HG03378 (cell line): ENCODE data around the gene PDX1.
"Not testable (repeated sequence)": the region's sequence is repeated elsewhere in the genome, so short reads cannot be mapped to it uniquely, and the experiment has no call there.

Source experiments
- ATAC-seq: cut with Tn5 transposase; IDR thresholded peaks from one replicate; pipeline ENCODE4 v1.9.1; 2021; ENCODE audit warnings: mild to moderate bottlenecking, moderate library complexity; ENCODE audit not compliant: unreplicated experiment

Gene PDX1

DNA sequence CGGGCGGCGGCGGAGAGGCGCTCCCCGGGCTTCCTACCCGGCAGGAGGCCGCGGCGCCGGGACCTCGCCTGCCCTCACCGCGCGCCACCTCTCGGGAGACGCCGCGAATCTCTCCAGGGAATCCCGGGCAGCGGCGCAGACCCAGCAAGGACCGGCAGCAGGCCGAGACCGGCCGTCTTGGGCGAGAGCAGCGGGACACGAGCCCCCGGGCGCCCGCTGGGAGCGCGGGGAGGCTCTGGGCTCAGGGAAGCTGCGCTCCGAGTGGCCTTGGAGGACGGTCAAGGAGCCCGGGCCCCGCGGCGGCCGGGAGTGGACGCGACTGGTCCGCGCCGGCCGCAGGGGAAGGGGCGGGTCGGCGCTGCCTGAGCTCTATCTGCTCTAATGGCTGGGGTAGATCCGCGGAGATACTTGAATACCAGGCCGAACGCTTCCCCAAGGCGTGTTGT lies 34.6 kb downstream of the PDX1 start:
- ATAC-seq = no peak

DNA sequence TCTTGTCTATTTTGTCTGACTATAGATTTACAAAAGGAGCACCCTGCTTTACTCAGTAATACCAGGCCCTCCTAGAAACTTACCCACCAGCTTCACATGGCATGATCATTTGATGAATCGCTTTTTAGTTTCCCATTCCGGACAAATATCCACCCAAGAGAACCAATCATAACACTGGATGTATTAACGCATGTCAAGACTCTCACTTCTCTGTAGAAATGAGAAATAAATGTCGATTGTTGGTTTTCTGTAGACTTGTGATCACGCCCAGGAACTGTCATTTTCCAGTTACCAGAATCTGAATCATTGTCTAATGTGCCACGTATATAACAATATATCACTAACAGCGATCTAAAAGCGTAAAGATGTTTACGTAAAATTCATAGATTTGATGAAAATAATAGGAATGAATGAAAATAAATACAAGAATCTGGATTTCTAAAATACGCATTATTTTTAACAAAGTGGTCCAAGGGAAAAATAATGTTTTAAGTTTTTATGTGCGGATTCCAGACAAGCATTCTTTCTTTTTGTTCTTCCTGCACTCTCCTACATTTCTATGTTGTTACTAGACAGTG lies 35.3 kb downstream of the PDX1 start:
- no peak for ATAC-seq

DNA sequence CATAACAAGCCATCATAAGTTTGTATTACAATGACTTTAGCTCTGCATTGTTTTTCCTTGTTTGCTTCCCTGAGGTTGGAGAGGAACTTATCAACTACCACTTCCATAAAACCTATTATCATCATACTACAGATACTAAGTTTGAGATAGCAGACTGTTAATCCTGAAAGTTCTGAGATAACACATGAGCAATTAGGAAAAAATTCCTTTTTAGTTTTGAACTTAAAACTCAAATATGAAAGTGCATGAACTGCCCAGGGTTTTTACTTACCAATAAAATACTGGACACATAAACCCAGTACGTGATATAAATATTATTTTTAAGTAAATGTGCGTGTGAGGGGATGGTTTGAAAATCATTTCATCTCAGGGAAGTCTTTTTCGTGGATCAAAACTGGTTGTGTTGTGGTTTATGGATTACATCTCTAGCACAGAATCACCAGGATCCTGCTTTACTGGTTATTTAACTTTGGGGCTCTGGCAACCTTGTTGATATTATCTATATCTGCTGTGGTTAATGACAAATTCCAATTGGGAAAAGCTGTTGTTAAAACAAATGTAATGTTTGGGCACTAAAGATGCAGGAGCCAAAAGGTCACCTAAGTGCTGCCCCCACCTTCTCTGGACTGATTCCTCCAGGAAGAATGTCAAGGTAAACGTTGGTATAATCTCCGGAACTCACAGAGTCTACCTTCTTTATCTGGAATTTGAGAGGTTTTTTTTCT lies 36.9 kb downstream of the PDX1 start:
- no peak for ATAC-seq

DNA sequence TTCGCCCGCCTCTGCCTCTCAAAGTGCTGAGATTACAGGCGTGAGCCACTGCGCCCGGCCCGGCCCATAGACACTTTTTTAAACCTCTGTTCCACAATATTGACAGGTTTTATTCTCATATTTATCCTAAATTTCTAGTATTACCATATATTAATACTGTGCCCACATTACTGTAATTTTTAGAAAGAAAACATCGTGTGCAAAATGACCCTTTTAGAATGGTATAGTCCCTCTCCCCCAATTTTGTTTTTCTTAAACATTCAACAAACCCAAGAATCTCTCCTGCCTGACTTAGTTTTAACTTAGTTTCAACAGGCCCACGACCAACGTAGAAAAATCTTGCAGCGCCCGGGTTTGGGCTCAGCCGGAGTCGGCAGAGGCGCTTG lies 40.2 kb downstream of the PDX1 start:
- ATAC-seq = no peak

DNA sequence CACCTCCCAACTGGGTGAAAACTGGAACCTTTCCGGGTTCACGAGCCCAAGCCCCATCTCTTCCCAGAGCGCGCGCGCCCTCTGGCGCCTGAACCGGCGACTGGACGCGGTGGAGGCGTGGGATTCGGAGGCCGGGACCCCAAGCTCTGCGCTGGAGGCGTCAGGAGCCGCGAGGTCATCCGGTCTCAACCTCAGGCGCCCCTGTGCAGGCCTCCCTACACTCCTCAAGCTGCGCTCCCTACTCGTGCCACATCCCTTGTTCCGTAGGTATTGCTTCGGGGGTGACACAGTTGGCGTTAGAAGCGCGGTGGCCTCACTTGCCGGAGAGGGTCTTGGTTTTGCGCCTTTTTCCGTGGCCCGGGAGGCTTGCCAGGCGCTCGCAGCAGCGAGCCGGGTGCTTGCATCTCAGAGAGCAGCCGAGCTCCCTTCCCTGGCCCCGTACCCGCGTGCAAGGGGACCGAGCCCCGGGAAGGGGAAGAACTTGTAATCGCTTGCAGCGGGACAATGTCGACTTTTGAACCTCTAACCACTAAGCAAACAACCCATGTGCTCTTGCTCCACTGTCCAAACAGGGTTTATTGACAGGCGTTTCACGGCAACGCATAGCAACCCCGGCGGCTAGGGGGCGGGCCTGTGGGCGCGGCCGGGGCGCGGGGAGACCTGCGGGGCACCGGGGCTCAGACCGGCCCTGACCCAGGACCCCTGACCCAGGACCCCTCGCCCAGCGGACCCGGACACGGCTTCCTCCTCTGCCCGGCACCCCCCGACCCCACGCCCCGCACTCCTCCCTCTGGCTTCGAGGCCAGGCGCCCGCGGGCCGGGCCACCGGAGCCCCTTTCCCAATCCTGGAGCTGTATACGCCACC lies 40.8 kb downstream of the PDX1 start:
- no peak for ATAC-seq

DNA sequence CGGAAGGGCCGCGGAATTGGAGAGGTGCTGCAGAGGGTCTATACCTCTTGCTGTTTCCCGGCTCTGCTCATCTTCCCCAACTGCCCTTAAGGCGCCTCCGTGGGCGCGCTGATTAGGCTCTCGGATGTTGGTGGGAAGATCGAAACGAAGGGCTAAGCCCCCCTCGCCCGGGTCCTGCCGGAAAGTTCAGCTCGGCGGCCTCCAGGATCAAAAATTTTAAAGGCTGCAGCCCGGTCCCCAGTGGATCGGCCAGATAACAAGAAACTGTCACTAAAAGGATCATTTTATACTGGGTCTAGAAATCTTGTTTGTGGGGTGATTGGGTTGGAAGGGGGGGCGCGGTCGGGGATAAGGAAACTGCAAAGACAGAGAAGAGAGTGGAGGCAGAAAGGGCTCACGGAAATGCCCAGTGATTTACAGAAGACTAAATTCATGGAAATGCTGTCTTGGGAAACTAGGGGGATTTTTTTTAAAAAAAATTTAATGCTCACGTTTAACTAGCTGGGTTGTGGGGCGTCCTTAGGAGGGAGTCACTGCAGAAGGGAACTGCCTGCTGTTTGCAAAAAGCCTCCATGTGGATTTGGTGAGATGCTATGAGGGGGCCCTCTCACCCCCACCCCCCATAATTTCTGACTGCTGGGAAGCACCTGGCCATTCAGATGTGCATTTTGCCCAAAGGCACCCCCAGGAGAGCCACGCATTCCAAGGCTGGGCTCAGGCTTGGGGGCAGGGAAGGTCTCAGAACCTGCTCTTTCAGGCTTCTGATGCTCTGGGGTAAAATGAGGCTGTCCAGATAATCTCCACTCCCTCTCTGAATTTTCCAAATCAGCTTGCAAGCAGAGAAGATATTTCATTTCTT lies 41.7 kb downstream of the PDX1 start:
- no peak for ATAC-seq

DNA sequence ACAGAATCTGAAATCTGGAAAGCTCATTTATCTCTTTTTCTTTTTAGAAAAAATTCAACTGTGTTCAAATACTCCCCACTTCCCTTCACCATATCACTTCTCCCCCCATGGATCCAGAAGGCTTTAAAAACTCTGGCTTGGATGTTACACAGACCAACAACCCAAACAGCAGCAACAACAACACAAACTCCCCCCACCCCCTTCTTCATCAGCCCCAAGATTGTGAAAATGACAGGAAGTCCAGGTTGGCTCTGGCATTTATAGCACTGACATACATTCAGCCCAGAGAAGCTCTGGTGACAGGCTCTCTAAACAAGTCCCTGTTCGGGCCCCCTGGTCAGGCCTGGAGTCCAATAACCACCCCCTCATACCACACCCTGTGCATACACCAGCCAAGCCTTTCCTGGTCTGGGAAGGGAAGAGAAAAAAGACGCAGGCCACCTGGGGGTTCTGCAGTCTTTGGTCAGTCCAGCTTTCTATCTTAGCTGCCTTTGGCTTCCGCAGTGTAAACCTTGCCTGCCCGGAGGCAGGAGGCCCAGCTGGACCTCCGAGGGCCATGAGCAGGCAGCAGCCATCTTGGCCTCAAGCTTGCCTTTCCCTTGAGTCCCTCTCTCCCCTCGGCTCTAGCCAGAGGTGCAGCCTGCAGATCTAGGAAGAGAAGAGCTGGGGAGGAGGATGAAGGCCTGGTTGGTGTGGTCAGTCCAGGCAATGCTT lies 42.5 kb downstream of the PDX1 start:
- no peak for ATAC-seq

DNA sequence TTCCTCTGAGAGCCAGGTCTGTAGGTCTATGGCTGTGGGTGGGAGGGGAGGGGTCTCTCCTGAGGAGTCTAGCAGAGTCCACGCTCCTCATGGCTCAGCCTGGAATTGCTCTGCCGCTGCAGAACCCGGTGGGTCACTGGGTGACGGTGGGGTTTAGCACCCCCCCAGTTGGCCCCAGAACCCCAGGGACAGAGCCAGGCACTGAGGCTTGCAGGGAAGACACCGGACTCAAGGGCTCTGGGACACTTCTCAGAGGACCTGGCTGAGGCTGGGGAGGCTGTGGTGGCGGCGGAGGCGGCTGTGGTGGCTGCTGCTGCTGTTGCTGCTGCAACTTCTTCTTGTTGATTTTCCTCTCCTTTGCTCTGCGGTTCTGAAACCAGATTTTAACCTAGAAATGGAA lies 43.2 kb downstream of the PDX1 start:
- no peak for ATAC-seq

DNA sequence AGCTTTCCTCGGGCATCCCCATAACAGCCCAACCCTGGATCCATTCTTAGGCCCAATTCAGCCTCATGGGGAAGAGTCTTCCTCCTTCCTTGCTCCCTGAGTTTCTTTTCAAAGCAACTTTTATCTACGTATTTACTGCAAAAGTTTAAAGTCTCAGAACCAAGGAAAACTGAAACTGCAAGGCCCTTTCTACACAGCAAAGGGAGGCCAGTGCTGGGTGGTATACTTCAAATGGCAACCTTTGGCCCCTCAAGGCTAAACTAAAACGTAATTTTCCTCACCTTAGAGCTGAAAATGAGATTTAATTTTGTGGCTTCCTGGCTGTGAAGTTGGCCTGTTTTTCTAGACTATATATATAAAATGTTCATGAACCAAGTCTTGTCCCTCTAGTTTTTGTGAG lies 43.7 kb downstream of the PDX1 start:
- ATAC-seq = no peak

DNA sequence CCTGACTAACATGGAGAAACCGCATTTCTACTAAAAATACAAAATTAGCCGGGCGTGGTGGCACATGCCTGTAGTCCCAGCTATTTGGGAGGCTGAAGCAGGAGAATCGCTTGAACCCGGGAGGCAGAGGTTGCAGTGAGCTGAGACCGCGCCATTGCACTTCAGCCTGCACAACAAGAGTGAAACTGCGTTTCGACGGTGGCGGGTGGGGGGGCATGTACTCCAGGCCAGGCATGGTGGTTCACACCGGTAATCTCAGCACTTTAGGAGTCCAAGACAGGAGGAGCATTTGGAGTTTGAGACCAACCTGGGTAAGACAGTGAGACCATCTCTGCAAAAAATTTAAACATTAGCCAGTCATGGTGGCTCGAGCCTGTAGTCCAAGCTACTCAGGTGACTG lies 44.4 kb downstream of the PDX1 start:
- ATAC-seq = not testable (repeated sequence)

DNA sequence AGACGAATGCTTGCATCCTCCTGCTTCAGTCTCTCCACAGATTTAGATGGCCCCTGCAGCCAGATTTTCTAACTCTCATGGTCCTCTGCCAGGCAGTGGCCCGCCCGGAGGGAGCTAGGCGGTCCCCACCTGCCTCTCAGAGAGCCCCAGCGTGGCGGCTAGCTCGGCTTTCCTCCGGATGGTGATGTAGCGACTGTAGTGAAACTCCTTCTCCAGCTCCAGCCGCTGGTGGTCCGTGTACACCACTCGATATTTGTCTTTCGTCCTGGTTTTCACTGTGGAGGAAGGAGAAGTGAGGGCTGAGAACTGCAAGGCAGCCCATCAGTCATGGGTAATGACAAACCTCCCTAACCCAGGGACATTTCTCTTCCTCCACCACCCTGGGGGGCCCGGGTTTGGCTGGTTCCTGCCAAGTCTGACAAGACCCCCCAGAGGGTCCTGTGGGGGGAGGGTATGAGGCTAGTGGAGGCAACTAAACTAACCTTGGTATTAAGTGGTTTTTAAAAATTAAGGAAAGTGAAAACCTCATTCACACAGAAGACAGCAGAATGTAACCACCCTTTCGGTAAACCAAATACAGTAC lies 45.0 kb downstream of the PDX1 start:
- no peak for ATAC-seq

DNA sequence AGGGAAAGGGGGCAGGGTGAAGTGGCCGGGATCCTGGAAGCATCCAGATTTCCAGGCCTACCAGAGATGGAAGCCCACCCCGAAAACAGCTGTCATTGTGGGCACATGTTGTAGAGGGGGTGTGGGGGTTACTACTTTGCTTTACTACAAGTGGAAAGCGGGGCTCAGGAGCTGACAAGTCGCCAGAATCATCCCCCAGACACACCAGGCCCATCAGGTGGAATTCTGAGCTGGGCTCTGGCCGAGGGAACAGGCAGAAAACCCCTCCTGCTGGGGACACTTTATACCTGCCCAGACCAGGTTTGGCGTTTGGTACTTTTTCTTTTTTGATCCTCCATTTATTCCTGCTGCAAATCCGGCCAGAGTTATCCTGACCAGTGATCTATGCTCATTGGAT lies 45.5 kb downstream of the PDX1 start:
- ATAC-seq = no peak

DNA sequence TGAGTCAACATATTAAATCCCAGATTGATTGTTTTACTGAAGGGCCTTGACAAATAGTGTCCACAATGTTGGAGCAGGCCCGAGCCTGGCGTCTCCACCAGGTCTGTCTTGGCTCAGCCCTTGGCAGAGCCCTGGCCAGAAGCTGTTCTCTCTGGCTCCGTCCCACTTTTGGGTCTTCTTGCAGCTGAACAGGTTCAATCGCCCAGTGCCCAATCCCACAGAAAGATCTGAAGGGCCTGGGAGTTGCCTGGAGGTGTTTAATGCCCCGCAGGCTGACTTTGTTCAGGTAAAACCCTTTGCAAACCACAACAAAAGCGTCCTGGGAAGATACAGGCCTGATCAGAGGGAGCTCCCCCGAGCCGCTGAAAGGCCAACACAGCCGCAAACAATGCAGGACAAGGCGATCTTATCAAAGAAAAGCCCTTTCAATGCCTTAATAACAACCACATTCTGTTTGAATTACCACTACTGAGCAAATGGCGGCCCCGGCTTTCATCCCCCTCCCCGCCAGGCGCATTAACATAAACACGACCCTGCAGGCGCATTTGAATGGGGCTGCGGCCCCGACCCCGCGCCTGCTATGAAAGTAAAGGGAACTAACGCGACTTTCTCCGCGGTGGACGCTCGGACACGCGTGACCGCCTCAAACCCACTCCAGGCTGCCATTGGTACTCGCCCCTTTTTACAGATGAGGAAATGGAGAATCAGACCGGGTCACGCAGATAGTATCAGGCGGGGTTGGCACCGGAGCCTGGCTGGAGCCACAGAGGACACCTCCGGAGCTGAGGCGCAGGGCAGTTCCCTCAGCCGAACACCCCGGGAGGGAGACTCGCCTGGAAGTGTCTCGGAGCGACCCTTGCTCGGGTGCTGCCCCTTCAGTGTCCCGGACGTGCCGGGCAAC lies 46.2 kb downstream of the PDX1 start:
- no peak for ATAC-seq

DNA sequence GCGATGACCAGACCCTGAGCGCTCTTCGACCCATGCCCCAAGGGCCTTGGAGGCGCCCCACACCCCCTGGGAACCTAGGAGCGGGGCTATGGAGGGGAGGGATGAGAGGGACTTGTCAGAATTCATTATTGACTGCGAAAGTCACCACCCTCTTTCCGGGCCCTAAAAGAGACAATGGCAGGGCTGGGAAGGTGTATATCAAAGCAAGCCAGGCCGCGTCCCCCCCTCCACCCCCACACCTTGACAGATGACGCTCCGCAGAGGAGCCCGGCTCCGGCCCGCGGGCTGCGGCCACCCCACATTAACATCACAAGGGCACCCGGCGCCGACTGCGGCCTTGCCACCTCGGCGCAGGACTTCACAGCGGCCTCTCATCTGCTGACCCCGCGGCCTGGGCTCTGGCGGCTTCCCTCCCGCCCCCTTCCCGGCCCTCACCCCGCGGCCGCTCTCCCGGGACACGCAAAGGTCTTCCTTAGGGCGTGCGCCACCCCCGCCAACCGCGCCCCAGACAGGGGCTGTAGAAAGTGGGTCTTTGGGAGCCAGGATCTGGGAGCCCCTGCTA lies 46.9 kb downstream of the PDX1 start:
- ATAC-seq = no peak

DNA sequence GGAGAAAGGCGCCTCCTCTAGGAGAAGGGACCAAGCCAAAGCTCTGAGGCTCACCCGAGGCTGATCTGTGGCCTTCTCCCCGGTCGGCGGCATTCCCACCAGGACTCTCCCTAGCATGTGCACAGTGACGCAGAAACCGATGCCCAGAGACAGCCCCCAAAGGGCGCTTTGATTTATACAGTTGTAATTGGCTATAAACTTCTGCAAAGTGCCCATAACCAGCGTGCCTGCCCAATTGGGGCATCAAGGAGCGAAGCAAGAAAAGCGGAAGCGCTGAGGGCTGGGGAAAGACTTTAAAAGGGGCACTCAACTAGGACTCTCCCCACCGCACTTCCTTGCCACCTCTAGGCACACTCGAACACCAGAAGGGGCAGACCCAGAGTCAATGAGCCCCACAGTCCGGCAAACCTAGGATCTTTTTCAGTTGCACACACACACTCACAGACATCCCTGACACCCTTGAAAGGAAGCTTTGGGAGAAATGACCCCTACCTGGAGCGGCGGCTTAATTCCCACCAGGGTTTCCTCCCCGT lies 47.5 kb downstream of the PDX1 start:
- ATAC-seq = no peak

DNA sequence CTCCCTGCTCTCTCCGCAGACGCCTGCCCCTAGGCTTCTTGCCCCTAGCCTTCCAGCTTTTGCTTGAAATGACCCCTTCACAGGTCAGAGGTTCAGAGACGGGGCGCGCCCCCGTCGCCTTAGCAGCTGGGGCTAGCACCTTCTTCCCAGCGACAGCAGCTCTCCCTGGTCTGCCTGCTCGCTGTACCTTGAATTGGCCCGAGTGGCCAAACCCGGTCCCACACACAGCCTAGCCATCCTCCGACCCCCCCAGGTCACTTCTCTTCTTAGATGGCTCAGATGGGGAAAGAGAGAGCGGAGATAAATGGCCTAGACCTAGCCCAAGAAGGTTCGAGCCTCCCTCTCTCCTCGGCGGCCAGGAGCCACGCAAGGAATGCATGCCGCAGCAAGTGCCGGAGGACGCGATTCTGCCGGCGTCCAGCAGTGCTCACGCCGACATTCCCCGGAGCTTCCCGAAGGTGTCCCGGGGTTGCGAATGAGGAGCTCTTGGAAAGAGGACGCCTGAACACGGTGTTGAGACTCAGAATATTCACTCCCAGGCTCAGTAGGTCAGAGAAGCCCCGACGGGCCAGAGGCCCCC lies 48.0 kb downstream of the PDX1 start:
- ATAC-seq = no peak

DNA sequence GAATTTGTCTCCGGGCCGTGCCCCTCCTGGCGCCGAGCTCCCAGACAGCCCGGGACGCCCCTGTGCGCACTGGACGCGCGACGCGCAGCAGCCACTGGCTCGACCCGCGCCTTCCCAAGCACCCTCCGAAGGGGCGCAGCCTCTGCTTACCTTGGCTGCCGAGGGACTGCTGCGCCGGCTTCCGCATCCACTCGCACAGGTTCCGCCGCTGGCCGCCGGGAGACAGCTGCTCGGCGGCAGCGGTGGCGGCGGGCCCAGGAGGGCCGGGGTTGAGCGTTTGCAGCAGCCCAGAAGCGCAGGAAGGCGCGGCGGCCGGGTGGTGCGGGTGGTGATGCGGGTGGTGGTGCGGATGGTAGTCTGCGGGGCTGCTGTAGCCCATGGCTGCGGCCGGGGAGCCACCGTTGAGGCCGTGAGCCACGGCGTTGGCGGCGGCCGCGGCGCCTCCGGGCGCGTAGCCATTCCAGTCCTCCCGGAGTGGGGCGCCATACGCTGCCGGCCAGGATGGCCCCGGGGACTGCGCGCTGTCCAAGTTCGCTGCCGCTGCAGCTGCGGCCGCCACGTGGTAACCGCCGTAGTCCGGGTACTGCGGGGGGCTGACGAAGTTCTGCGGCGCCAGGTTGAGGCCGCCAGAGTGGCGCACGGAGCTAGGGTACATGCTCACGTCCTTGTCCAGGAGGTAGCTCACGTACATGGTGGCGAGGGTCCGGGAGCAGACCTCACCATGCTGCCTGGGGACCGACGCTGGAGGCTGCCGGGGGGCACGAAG lies 48.7 kb downstream of the PDX1 start:
- ATAC-seq = no peak
